Activated CD4-positive, alpha-beta T cell treated with anti-CD3 and anti-CD28 coated beads, Interleukin-10, Interleukin-2, amounts not matched to agents 100 ng/mL and 50 ng/mL, durations not matched to agents 16 hours and 8 hours (primary cell): ENCODE data around the gene GMFB.
A peak's percentile ranks its signal among the peaks of the same experiment; 100 is the strongest.

ENCODE experiments used
- DNase-seq: peaks from one replicate; pipeline ENCODE4 v3.0.0-alpha.2; 2020

The GMFB gene

GRCh38 chr14:54488646-54489317 is at the start of gene GMFB:
Gene GMFB, minus strand, starts transcription at chr14:54488980. Its CDS starts 53 bp downstream, at chr14:54488927.
- peak; percentile 92 for DNase-seq

- no peak for DNase-seq
These were observed 49.3 kb upstream of the GMFB start for GRCh38 chr14:54538055-54538454.

GRCh38 chr14:54537651-54538050 is 48.9 kb upstream of the GMFB start:
- no peak for DNase-seq

- DNase-seq = no peak
These were observed 46.9 kb upstream of the GMFB start for GRCh38 chr14:54535646-54536045.

- DNase-seq = no peak
These were observed 46.3 kb upstream of the GMFB start for GRCh38 chr14:54535126-54535525.

GRCh38 chr14:54533100-54533499 is 44.3 kb upstream of the GMFB start:
- DNase-seq = no peak

GRCh38 chr14:54532111-54533012 is 43.6 kb upstream of the GMFB start:
- no peak for DNase-seq

GRCh38 chr14:54529811-54530210 is 41.0 kb upstream of the GMFB start:
- no peak for DNase-seq

GRCh38 chr14:54528973-54529372 is 40.2 kb upstream of the GMFB start:
- no peak for DNase-seq

GRCh38 chr14:54524410-54524809 is 35.6 kb upstream of the GMFB start:
- no peak for DNase-seq

GRCh38 chr14:54516709-54517108 is 27.9 kb upstream of the GMFB start:
- DNase-seq = peak; percentile 30

- no peak for DNase-seq
These were observed 26.9 kb upstream of the GMFB start for GRCh38 chr14:54515670-54516069.

- no peak for DNase-seq
These were observed 23.6 kb upstream of the GMFB start for GRCh38 chr14:54512393-54512792.

- DNase-seq = peak; percentile 98
These were observed 21.0 kb upstream of the GMFB start, which contains the start of gene CGRRF1 for GRCh38 chr14:54509546-54510501. Gene CGRRF1, plus strand, starts transcription at chr14:54509906. Its CDS starts 54 bp downstream, at chr14:54509960.

- no peak for DNase-seq
These were observed 14.7 kb upstream of the GMFB start for GRCh38 chr14:54503486-54503885.

GRCh38 chr14:54502602-54503001 is 13.8 kb upstream of the GMFB start:
- DNase-seq = peak; percentile 25

- DNase-seq = no peak
These were observed 12.7 kb upstream of the GMFB start for GRCh38 chr14:54501480-54501879.

- no peak for DNase-seq
These were observed 12.0 kb upstream of the GMFB start for GRCh38 chr14:54500744-54501143.

- no peak for DNase-seq
These were observed 9.8 kb upstream of the GMFB start for GRCh38 chr14:54498579-54498978.

GRCh38 chr14:54498095-54498531 is 9.3 kb upstream of the GMFB start:
- DNase-seq = no peak

GRCh38 chr14:54497224-54497623 is 8.4 kb upstream of the GMFB start:
- no peak for DNase-seq

- no peak for DNase-seq
These were observed 4.5 kb upstream of the GMFB start for GRCh38 chr14:54493293-54493692.
